ENCODE results near the gene REV3L.

DNA sequence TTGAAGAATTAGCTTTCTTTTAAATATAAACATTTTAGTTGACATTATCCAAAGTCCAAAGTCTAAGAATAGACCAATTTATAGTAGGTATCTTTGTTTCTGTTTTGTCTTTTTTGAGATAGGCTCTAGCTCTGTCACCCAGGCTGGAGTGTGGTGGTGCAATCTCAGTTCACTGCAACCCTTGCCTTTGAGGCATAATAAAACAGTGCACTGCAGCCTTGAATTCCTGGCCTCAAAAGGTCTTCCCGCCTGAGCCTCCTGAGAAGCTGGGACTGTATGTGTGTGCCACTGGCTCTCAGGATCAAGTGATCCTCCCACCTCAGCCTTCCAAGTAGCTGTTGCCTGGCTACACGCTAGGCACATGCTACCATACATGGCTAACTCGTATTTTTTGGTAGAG, 135.4 kb downstream of the REV3L start:
- TF ChIP-seq, protein P1, sequence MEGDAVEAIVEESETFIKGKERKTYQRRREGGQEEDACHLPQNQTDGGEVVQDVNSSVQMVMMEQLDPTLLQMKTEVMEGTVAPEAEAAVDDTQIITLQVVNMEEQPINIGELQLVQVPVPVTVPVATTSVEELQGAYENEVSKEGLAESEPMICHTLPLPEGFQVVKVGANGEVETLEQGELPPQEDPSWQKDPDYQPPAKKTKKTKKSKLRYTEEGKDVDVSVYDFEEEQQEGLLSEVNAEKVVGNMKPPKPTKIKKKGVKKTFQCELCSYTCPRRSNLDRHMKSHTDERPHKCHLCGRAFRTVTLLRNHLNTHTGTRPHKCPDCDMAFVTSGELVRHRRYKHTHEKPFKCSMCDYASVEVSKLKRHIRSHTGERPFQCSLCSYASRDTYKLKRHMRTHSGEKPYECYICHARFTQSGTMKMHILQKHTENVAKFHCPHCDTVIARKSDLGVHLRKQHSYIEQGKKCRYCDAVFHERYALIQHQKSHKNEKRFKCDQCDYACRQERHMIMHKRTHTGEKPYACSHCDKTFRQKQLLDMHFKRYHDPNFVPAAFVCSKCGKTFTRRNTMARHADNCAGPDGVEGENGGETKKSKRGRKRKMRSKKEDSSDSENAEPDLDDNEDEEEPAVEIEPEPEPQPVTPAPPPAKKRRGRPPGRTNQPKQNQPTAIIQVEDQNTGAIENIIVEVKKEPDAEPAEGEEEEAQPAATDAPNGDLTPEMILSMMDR (IDR thresholded peaks at IDR 0.05): no peak
- no peak for TF ChIP-seq POLR2A (IDR thresholded peaks at IDR 0.05)

All from adrenal gland (tissue), 5 donors.